Panc1 (cell line): Measurements from ENCODE around the gene ST6GALNAC6. TPM values are rescaled to one million over a fixed set of nuclear protein-coding genes. Genes with fewer than 3 reads are reported as not detected.

ENCODE experiments used
- ATAC-seq: fragments of 200-7000 bp; cut with Tn5 transposase; 2 replicates; pipeline ENCODE4 v1.9.1; 2020; ENCODE audit warnings: mild to moderate bottlenecking, moderate library complexity
- BruUV-seq: library from RNA; stranded (reverse); fragments of 400-500 nt; replicated peaks from 2 replicates; lab custom pipeline; 2021; lab: Mats Ljungman, UMichigan
- CTCF ChIA-PET: fragments of 300-600 bp; sonication (Branson Sonifier 250); formaldehyde crosslinking; loops from one replicate; lab custom pipeline; 2022; ENCODE audit warnings: antibody characterized with exemption; lab: Charles Lee
- POLR2A ChIA-PET: fragments of 300-600 bp; sonication (Branson Sonifier 250); formaldehyde crosslinking; loops from one replicate; lab custom pipeline; 2022; ENCODE audit warnings: antibody characterized with exemption; lab: Charles Lee
- DNase-seq: peaks from one replicate; pipeline ENCODE4 v3.0.0-alpha.2; 2010; ENCODE audit warnings: low read depth, low spot score
- H3K27ac ChIP-seq: 2 replicates; pipeline ENCODE4 v1.5.1; 2011; ENCODE audit warnings: mild to moderate bottlenecking, low read length, inconsistent platforms
- H3K27me3 ChIP-seq: fragments of 200-500 bp; sonication (Bioruptor generic); 2 replicates; pipeline ENCODE4 v1.6.0; 2014; ENCODE audit warnings: low read length, inconsistent platforms; ENCODE audit not compliant: control insufficient read depth, insufficient read depth
- H3K36me3 ChIP-seq: fragments of 200-500 bp; sonication (Bioruptor generic); 2 replicates; pipeline ENCODE4 v1.5.1; 2014; ENCODE audit warnings: inconsistent platforms, mild to moderate bottlenecking, low read length, moderate library complexity; ENCODE audit not compliant: control insufficient read depth, insufficient read depth
- H3K4me1 ChIP-seq: 2 replicates; pipeline ENCODE4 v1.5.1; 2011; ENCODE audit warnings: inconsistent platforms, mild to moderate bottlenecking, low read length, moderate library complexity; ENCODE audit not compliant: control insufficient read depth, insufficient read depth
- H3K4me3 ChIP-seq, 2 experiments: 2 replicates each; pipeline ENCODE4 v1.5.1; 2011 to 2012; ENCODE audit warnings: low read depth in 2 of 2, low read length in 2 of 2, mild to moderate bottlenecking in 2 of 2, inconsistent platforms in 1 of 2, moderate library complexity in 1 of 2
- H3K9me3 ChIP-seq: fragments of 200-500 bp; sonication (Bioruptor generic); 2 replicates; pipeline ENCODE4 v1.5.1; 2014; ENCODE audit warnings: low read depth, mild to moderate bottlenecking, inconsistent platforms, low read length, moderate library complexity; ENCODE audit not compliant: control insufficient read depth, insufficient read depth
- CTCF ChIP-seq: fragments of 450-650 bp; IDR thresholded peaks from 2 replicates; pipeline ENCODE4 v1.5.1; 2017; ENCODE audit warnings: mild to moderate bottlenecking
- POLR2AphosphoS5 ChIP-seq: IDR thresholded peaks from 2 replicates; pipeline ENCODE4 v1.6.1; 2012; ENCODE audit warnings: mild to moderate bottlenecking, low read depth, low read length, moderate library complexity
- SIN3A ChIP-seq: IDR thresholded peaks from 2 replicates; pipeline ENCODE4 v1.6.1; 2012; ENCODE audit warnings: low read depth, mild to moderate bottlenecking, low read length, moderate library complexity, borderline replicate concordance; ENCODE audit not compliant: insufficient read depth
- TCF7L2 ChIP-seq: IDR thresholded peaks from 2 replicates; pipeline ENCODE4 v1.6.1; 2011; ENCODE audit warnings: mild to moderate bottlenecking, low read depth, low read length, inconsistent platforms
- in situ Hi-C: cut with HindIII; loops from 2 replicates; pipeline ENCODE4 v1.10.0; 2016; ENCODE audit warnings: low sequenced_read_pairs, low pct_unique_long_range_greater_than_20kb
- intact Hi-C: fragments of 100-400 bp; cut with micrococcal nuclease; formaldehyde crosslinking; loops from one replicate; pipeline ENCODE4 v1.10.0; 2022; ENCODE audit not compliant: unreplicated experiment
- total RNA-seq: library from RNA; stranded (reverse); gene quantifications from one replicate; pipeline ENCODE4 v1.2.1, GENCODE V29; 2021; ENCODE audit not compliant: unreplicated experiment
- TF ChIP-seq, protein P1 (sequence below), 2 experiments: IDR thresholded peaks; 2 replicates each; pipeline ENCODE4 v1.6.1; 2011 to 2012; ENCODE audit warnings: low read depth in 2 of 2, control low read depth in 1 of 2, low read length in 1 of 2, mild to moderate bottlenecking in 1 of 2, moderate library complexity in 1 of 2; ENCODE audit not compliant: insufficient read depth in 1 of 2

The ST6GALNAC6 gene
- total RNA-seq, 1 experiment from 2014 or later: 50.2 TPM

DNA sequence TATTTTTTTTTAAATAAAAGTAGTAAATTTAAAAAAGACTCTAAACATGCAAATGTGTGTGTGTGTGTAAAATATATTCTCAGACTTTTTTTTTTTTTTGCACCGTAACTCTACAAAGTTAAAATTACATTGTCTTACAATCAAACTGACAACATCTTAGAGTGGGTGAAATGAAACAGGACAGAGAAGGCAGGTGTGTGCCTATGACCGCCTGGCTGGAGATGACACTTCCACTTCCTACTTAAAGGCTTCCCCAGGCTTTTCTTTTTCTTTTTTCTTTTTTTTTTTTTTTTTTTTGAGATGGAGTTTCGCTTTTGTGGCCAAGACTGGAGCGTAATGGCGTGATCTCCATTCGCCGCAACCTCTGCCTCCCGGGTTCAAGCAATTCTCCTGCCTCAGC, 19.3 kb downstream of the ST6GALNAC6 start:
- Histone ChIP-seq H3K27ac (no peak overlapping the region), H3K27me3 (no peaks in the 10 kb centered on the region), H3K4me1 (peaks cover 35% of the 10 kb centered on the region), H3K4me3 (no peak overlapping the region), H3K36me3 (no peaks in the 10 kb centered on the region), H3K9me3 (no peaks in the 10 kb centered on the region)
- no peak for ATAC-seq
- ChIA-PET CTCF (no interaction called here), POLR2A (no interaction called here)
- TF ChIP-seq POLR2AphosphoS5: no peak
- no peak for TF ChIP-seq TCF7L2
- TF ChIP-seq, protein P1, sequence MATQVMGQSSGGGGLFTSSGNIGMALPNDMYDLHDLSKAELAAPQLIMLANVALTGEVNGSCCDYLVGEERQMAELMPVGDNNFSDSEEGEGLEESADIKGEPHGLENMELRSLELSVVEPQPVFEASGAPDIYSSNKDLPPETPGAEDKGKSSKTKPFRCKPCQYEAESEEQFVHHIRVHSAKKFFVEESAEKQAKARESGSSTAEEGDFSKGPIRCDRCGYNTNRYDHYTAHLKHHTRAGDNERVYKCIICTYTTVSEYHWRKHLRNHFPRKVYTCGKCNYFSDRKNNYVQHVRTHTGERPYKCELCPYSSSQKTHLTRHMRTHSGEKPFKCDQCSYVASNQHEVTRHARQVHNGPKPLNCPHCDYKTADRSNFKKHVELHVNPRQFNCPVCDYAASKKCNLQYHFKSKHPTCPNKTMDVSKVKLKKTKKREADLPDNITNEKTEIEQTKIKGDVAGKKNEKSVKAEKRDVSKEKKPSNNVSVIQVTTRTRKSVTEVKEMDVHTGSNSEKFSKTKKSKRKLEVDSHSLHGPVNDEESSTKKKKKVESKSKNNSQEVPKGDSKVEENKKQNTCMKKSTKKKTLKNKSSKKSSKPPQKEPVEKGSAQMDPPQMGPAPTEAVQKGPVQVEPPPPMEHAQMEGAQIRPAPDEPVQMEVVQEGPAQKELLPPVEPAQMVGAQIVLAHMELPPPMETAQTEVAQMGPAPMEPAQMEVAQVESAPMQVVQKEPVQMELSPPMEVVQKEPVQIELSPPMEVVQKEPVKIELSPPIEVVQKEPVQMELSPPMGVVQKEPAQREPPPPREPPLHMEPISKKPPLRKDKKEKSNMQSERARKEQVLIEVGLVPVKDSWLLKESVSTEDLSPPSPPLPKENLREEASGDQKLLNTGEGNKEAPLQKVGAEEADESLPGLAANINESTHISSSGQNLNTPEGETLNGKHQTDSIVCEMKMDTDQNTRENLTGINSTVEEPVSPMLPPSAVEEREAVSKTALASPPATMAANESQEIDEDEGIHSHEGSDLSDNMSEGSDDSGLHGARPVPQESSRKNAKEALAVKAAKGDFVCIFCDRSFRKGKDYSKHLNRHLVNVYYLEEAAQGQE (IDR thresholded peaks at IDR 0.05; ENCODE audit: insufficient read depth in 1 of 2, low read depth in 2 of 2, low read length in 1 of 2): no peak
- in situ Hi-C loops: no loop called here
- no TSS peak for BruUV-seq
- intact Hi-C loops: no loop called here
- no peak for DNase-seq

DNA sequence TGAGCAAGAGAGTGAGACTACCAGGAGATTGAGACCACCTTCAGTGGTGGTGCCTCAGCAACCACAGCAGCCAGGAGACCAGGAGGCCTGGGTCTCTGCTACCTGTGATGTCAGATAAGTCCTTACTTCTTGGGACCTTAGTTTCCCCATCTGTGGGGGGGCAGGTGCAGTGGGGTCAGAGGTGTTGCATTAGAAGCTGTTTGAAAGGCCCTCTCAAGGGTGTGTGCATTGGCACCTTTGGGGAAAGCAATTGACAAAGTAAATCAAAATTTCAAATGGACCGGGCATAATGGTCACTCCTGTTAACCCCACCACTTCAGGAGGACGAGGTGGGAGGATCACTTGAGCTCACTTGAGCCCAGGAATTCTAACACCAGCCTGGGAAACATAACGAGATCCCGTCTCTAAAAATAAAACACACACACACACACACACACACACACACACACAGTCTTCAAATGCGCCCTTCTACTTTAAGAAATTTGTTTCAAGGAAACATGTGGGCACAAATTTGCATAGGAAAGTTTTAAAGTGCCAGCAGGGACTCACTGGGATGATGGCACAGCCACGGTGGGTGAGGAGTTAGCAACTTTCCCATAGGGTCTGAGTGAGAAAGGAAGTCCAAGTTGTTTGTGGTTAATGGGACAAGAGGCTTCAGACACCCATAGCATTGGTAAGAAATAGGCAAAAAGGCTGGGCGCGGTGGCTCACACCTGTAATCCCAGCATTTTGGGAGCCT, 20.6 kb downstream of the ST6GALNAC6 start:
- ATAC-seq: no peak
- no TSS peak for BruUV-seq
- POLR2A ChIA-PET: no interaction called here

More for the DNA sequence above, 20.6 kb downstream of the ST6GALNAC6 start:
- Histone ChIP-seq H3K27me3 (no peaks in the 10 kb centered on the region), H3K36me3 (no peaks in the 10 kb centered on the region), H3K4me3 (no peak overlapping the region), H3K9me3 (no peaks in the 10 kb centered on the region), H3K27ac (peak overlapping the region; percentile 83; the same call in 1 of the 2 replicates), H3K4me1 (peaks cover 32% of the 10 kb centered on the region)
- no peak for DNase-seq
- intact Hi-C loops (loop anchor here (10.0 kb wide), 1 partner anchor 74 kb away; the partner anchor contains the start of gene FPGS), in situ Hi-C loops (no loop called here)
- CTCF ChIA-PET: no interaction called here
- TF ChIP-seq SIN3A: no peak
- no peak for TF ChIP-seq POLR2AphosphoS5
- TF ChIP-seq, protein P1 (IDR thresholded peaks at IDR 0.05; ENCODE audit: insufficient read depth in 1 of 2, low read depth in 2 of 2, low read length in 1 of 2): no peak
- TF ChIP-seq TCF7L2: no peak
- no peak for TF ChIP-seq CTCF
